Heart left ventricle (tissue), 16 donors: Measurements from ENCODE around the gene SZT2. TPM values are rescaled to one million over a fixed set of nuclear protein-coding genes. Genes with fewer than 3 reads are reported as not detected.

Experiments used
- ATAC-seq, 4 donors: fragments of 200-7000 bp; cut with Tn5 transposase; one replicate each; pipeline ENCODE4 v1.9.1; 2020 to 2022; ENCODE audit warnings: moderate library complexity in 4 of 4, mild to moderate bottlenecking in 3 of 4, moderate number of reproducible peaks in 1 of 4
- DNase-seq, 5 donors: peaks; one replicate each; pipeline ENCODE4 v3.0.0-alpha.2; 2020
- H3K27ac ChIP-seq, 12 donors: fragments of 200-600 bp; sonication (generic) in 4 of 12; one replicate each; pipeline versions ENCODE4 v1.5.0 to v1.8.0; 2016 to 2022; ENCODE audit warnings: mild to moderate bottlenecking in 2 of 12
- H3K27me3 ChIP-seq, 9 donors: fragments of 200-600 bp; sonication (generic) in 2 of 9; one replicate each; pipeline versions ENCODE4 v1.5.1 to v1.8.0; 2016 to 2022; ENCODE audit warnings: mild to moderate bottlenecking in 3 of 9
- H3K36me3 ChIP-seq, 9 donors: fragments of 200-600 bp; sonication (generic) in 2 of 9; one replicate each; pipeline versions ENCODE4 v1.5.0 to v1.8.0; 2018 to 2022; ENCODE audit warnings: mild to moderate bottlenecking in 2 of 9
- H3K4me1 ChIP-seq, 12 donors: fragments of 200-600 bp; sonication (generic) in 4 of 12; one replicate each; pipeline versions ENCODE4 v1.5.0 to v1.8.0; 2016 to 2022; ENCODE audit warnings: mild to moderate bottlenecking in 3 of 12
- H3K4me3 ChIP-seq, 12 donors: fragments of 200-600 bp; sonication (generic) in 4 of 12; one replicate each; pipeline versions ENCODE4 v1.5.0 to v1.8.0; 2017 to 2022; ENCODE audit warnings: mild to moderate bottlenecking in 9 of 12, moderate library complexity in 4 of 12
- H3K9me3 ChIP-seq, 12 donors: fragments of 200-600 bp; sonication (generic) in 4 of 12; one replicate each; pipeline versions ENCODE4 v1.5.0 to v1.8.0; 2016 to 2022; ENCODE audit warnings: mild to moderate bottlenecking in 1 of 12
- POLR2A ChIP-seq, 2 donors: fragments of 450-650 bp; IDR thresholded peaks; one replicate each; pipeline ENCODE4 v1.6.1; 2017; ENCODE audit warnings: antibody characterized with exemption in 2 of 2, mild to moderate bottlenecking in 2 of 2, moderate library complexity in 2 of 2
- WGBS, 4 donors: extraction: QIAGEN DNeasy Blood & Tissue Kit in 2 of 4; methylation state at CpG; one replicate each; pipeline versions ENCODE4 v1.1.5 to v1.1.7; 2013 to 2018; 5-methylcytosine and 5-hydroxymethylcytosine counted together
- intact Hi-C, 10 donors: fragments of 100-400 bp; cut with DNase I; formaldehyde crosslinking; loops; one replicate each; pipeline versions ENCODE4 v1.11.1 to v1.14.2; 2022
- polyA plus RNA-seq, 2 donors: library from polyadenylated mRNA; stranded (reverse); fragments of 200-250 nt; gene quantifications; one replicate each; pipeline ENCODE4 v1.2.3, GENCODE V29; 2013
- total RNA-seq, 9 donors: library from RNA; depleted of rRNA in 2 of 9; stranded (reverse); fragments of >200 nt in 2 of 9; fragmentation: NEBNext Ultra II Directional in 3 of 9; extraction: Animal tissue kit (Norgen Biotek cat#: 25700) in 3 of 9; gene quantifications; one replicate each; pipeline versions ENCODE4 v1.1.0 to v1.2.4, GENCODE V29; 2016 to 2023
- TF ChIP-seq, protein P1 (sequence below), 12 donors: fragments of 200-600 bp; sonication (generic) in 4 of 12; IDR thresholded peaks; one replicate each; pipeline versions ENCODE4 v1.5.0 to v1.8.0; 2018 to 2022; ENCODE audit warnings: antibody characterized with exemption in 12 of 12, mild to moderate bottlenecking in 5 of 12
- donor health status: ischemic (EF 13 %, LVEDD 7.1; RV severe dilation, severe dysfunction).
- donor health status: healthy with polysubstance abuse.
- donor health status: DM: no; HTN: yes; CAD: no.
- donor health status: DM: no; HTN: no; CAD: no.
- donor health status: ischemic (EF 25% LVEDD 6.9; RV normal size, moderate dysfunction).
- donor health status: ischemic (EF 25% LVEDD 5.7; RV mildly dilated, moderate dysfunction).
- donor health status: healthy.
- donor health status: DM: yes; HTN: yes; CAD: no.
- donor health status: ischemic (EF 35%, LVEDD 5.7; RV mildly dilated, moderate dysfunction).
- donor health status: nonischemic (EF 11% LVEDD 7.7; RV severe dilation, severe dysfunction).
- donor health status: DM: yes; HTN: yes; CAD: no.
- donor health status: PGD.
- donor health status: ischemic (EF 29% LVEDD 5.4; RV normal size, mild dysfunction).
- donor health status: nonischemic (EF 23%, LVEDD 6.1; RV moderate dilation, normal function).

Gene SZT2
- total and polyA plus RNA-seq, 11 donors, result 13.1 to 39.7 (median 24.4) TPM

DNA sequence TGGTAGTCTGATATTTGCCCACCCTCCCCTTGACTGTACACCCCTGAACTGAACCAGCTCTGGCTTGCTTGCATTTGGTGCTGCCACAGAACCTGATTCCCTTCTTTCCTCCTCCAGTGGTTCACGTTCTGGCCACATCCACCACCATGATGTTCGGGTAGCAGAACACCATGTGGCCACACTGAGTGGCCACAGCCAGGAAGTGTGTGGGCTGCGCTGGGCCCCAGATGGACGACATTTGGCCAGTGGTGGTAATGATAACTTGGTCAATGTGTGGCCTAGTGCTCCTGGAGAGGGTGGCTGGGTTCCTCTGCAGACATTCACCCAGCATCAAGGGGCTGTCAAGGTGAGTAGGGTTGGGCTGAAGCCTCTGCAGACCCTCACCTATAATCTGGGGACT is 29.1 kb upstream of the SZT2 start:
- no peak for TF ChIP-seq POLR2A (IDR thresholded peaks at IDR 0.05)
- TF ChIP-seq, protein P1, sequence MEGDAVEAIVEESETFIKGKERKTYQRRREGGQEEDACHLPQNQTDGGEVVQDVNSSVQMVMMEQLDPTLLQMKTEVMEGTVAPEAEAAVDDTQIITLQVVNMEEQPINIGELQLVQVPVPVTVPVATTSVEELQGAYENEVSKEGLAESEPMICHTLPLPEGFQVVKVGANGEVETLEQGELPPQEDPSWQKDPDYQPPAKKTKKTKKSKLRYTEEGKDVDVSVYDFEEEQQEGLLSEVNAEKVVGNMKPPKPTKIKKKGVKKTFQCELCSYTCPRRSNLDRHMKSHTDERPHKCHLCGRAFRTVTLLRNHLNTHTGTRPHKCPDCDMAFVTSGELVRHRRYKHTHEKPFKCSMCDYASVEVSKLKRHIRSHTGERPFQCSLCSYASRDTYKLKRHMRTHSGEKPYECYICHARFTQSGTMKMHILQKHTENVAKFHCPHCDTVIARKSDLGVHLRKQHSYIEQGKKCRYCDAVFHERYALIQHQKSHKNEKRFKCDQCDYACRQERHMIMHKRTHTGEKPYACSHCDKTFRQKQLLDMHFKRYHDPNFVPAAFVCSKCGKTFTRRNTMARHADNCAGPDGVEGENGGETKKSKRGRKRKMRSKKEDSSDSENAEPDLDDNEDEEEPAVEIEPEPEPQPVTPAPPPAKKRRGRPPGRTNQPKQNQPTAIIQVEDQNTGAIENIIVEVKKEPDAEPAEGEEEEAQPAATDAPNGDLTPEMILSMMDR (IDR thresholded peaks at IDR 0.05), result no peak
- Histone ChIP-seq H3K4me3 (peak overlapping the region in 1 of 12 donors; percentile 71), H3K4me1 (peaks cover 0 to 22% (median 13%) of the 10 kb centered on the region in 12 donors), H3K36me3 (peaks cover 3 to 52% (median 47%) of the 10 kb centered on the region in 9 donors), H3K27ac (no peak overlapping the region), H3K27me3 (no peaks in the 10 kb centered on the region), H3K9me3 (no peaks in the 10 kb centered on the region)
- DNase-seq (no peak), ATAC-seq (no peak)
- intact Hi-C loops, result no loop called here
- WGBS, 4 donors, result 61 to 70% (median 66%) methylated on average over 2 to 4 of the region's 4 CpGs

DNA sequence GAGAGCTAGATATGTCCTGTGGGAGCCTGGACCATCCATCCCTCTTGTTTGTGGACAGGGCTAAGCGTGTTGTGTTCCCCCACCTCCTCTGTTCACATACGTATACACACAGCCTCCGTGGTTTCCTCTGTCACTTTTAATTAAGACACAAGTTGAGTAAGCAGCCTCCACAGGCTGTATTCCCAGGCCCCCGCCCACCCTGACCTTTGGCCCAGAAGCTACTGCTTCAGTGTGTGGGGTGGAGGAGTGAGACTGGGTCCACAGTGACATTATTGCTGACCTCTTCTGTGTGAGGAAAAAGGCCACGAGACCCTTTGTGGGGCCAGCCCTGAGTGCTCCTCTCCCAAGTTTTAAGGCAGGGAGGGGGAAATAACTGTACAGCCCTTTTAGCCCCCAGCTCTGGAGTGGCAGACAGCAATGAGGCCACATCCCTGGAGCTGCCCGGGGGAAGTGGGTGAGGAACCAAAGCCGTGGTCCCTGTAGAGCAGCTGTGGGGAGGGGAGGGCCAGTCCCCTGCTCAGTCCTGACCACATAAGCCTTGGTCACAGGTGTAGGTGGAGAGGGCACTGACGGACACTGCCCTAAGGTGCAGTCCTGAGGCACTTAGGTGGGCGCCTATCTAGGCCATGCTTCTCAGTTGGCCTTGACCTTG is 26.3 kb upstream of the SZT2 start:
- 74 to 78% (median 77%) methylated on average over 8 to 9 of the region's 9 CpGs for WGBS, 4 donors
- no peak overlapping the region for H3K27ac ChIP-seq
- TF ChIP-seq, protein P1 (IDR thresholded peaks at IDR 0.05), result no peak
- no peak for TF ChIP-seq POLR2A (IDR thresholded peaks at IDR 0.05)
- peaks cover 3 to 53% (median 47%) of the 10 kb centered on the region in 9 donors for H3K36me3 ChIP-seq
- no peaks in the 10 kb centered on the region for H3K9me3 ChIP-seq
- peaks cover 0 to 31% (median 22%) of the 10 kb centered on the region in 12 donors for H3K4me1 ChIP-seq
- ATAC-seq (no peak), DNase-seq (no peak)
- no peaks in the 10 kb centered on the region for H3K27me3 ChIP-seq
- intact Hi-C loops, result no loop called here
- H3K4me3 ChIP-seq, result no peak overlapping the region

DNA sequence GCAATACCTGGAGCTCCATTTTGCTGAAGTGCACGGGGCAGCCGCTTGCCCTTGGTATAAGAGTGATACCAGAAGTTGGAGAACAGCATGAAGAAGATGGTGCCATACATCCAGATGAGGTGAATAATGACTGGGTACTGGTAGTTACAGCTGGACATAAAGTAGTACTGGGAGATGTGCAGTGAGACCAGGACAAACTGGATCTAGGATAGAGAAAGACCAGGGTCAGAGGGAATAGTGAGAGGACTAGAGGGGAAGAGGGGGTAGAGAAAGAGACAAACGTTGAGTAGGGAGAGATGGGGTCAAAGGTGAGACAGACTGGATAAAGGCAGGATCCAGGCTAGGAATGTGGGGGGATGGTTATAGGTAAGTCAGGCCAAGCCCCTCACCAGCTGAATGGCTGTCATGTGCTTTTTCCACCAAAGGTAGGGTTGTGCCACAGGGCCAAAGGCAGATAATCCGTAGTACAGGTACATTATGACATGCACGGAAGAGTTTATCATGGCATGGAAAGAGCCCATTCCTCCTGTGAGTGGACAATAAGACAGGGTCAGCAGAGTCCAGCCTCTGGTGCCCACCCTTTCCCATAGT is 25.7 kb upstream of the SZT2 start:
- Histone ChIP-seq H3K4me3 (no peak overlapping the region), H3K27me3 (no peaks in the 10 kb centered on the region), H3K9me3 (no peaks in the 10 kb centered on the region), H3K27ac (no peak overlapping the region), H3K4me1 (peaks cover 0 to 34% (median 26%) of the 10 kb centered on the region in 12 donors), H3K36me3 (peaks cover 3 to 53% (median 47%) of the 10 kb centered on the region in 9 donors)
- TF ChIP-seq POLR2A (IDR thresholded peaks at IDR 0.05), result no peak
- TF ChIP-seq, protein P1 (IDR thresholded peaks at IDR 0.05), result no peak
- WGBS, 4 donors, result 81 to 84% (median 82%) methylated on average over 5 of the region's 5 CpGs
- ATAC-seq (no peak), DNase-seq (no peak)
- intact Hi-C loops, result no loop called here

DNA sequence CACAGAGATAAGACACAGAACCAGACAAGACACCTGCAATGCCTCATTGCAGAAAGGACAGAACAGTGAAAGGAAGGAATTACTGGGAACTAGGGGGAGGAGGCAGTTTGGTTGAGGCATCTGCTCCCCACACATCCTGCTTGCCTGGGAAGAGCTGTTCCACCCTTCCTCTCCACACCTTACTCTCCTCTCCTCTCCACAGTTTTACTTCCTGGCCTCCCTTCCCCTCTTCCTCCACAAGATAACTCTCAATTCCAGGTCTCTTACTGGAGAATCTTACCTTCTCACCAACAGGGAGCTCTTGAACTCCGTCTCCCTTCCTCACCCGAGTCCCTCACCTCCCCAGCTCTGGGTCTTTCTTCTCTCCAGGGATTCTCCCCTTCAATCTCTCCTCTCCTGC is 24.0 kb upstream of the SZT2 start:
- DNase-seq (no peak), ATAC-seq (no peak)
- TF ChIP-seq POLR2A (IDR thresholded peaks at IDR 0.05), result no peak
- TF ChIP-seq, protein P1 (IDR thresholded peaks at IDR 0.05), result no peak
- H3K4me1 ChIP-seq, result peaks cover 0 to 32% (median 26%) of the 10 kb centered on the region in 12 donors
- 75 to 83% (median 80%) methylated on average over 2 of the region's 2 CpGs for WGBS, 4 donors
- H3K9me3 ChIP-seq, result no peaks in the 10 kb centered on the region
- intact Hi-C loops, result loop anchor here in 4 of 10 donors (5.0 kb wide), 2 partner anchors 63 to 128 kb away; partner anchors contain the start of gene TIE1 (in 1 of the 4)
- peaks cover 3 to 50% (median 47%) of the 10 kb centered on the region in 9 donors for H3K36me3 ChIP-seq
- H3K27me3 ChIP-seq, result no peaks in the 10 kb centered on the region
- peak overlapping the region in 2 of 12 donors; percentile 91 to 96 for H3K4me3 ChIP-seq
- H3K27ac ChIP-seq, result peak overlapping the region in 7 of 12 donors; percentile 91 to 99 (median 97)
